Measurements from ENCODE around the gene AK2.
A peak's percentile ranks its signal among the peaks of the same experiment; 100 is the strongest.
"Not testable (repeated sequence)": the region's sequence is repeated elsewhere in the genome, so short reads cannot be mapped to it uniquely, and the experiment has no call there.

AK2 gene

GRCh38 chr1:33070628-33071027 lies 33.9 kb upstream of the AK2 start:
- no peak overlapping the region for H3K4me3 Mint-ChIP-seq

GRCh38 chr1:33068108-33068507 lies 31.4 kb upstream of the AK2 start:
- H3K4me3 Mint-ChIP-seq, H3K27ac Mint-ChIP-seq, H3K4me1 Mint-ChIP-seq: not testable (repeated sequence)
- Mint-ChIP-seq H3K27me3 (ENCODE audit: low read depth) (peaks cover 12% of the 10 kb centered on the region), H3K36me3 (ENCODE audit: low read depth) (peaks cover 16% of the 10 kb centered on the region), H3K9me3 (peaks cover 38% of the 10 kb centered on the region)

More at GRCh38 chr1:33070628-33071027, 33.9 kb upstream of the AK2 start:
- H3K27ac Mint-ChIP-seq, result no peak overlapping the region
- TF ChIP-seq, protein P1, sequence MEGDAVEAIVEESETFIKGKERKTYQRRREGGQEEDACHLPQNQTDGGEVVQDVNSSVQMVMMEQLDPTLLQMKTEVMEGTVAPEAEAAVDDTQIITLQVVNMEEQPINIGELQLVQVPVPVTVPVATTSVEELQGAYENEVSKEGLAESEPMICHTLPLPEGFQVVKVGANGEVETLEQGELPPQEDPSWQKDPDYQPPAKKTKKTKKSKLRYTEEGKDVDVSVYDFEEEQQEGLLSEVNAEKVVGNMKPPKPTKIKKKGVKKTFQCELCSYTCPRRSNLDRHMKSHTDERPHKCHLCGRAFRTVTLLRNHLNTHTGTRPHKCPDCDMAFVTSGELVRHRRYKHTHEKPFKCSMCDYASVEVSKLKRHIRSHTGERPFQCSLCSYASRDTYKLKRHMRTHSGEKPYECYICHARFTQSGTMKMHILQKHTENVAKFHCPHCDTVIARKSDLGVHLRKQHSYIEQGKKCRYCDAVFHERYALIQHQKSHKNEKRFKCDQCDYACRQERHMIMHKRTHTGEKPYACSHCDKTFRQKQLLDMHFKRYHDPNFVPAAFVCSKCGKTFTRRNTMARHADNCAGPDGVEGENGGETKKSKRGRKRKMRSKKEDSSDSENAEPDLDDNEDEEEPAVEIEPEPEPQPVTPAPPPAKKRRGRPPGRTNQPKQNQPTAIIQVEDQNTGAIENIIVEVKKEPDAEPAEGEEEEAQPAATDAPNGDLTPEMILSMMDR (IDR thresholded peaks at IDR 0.05; ENCODE audit: unreplicated experiment in 3 of 3), result no peak
- peaks cover 2% of the 10 kb centered on the region for H3K36me3 Mint-ChIP-seq (ENCODE audit: low read depth)
- peaks cover 6% of the 10 kb centered on the region for H3K4me1 Mint-ChIP-seq
- H3K27me3 Mint-ChIP-seq (ENCODE audit: low read depth), result peaks cover 12% of the 10 kb centered on the region
- peaks cover 17% of the 10 kb centered on the region for H3K9me3 Mint-ChIP-seq

DNA sequence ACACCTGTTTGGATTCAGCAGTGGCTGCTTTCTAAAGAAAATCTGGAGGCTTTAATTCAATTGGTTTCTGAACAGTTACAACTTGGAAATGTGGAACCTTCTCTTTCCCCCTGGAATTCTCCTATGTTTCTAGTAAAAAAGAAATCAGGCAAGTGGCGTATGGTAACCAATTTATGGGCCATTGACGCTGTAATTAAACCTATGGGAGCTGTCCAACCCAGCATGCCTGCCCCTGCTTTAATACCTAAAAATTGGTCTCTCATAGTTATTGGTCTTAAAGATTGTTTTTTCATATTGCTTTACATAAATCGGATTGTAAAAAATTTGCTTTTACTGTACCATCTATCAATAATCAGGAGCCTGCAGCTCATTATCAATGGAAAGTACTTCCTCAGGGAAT lies 29.8 kb upstream of the AK2 start:
- not testable (repeated sequence) for H3K4me3 Mint-ChIP-seq, H3K4me1 Mint-ChIP-seq, H3K27ac Mint-ChIP-seq
- Mint-ChIP-seq H3K27me3 (ENCODE audit: low read depth) (peaks cover 12% of the 10 kb centered on the region), H3K36me3 (ENCODE audit: low read depth) (peaks cover 17% of the 10 kb centered on the region), H3K9me3 (peaks cover 51% of the 10 kb centered on the region)

- TF ChIP-seq, protein P1 (IDR thresholded peaks at IDR 0.05; ENCODE audit: unreplicated experiment in 3 of 3), result no peak
- peaks cover 10% of the 10 kb centered on the region for H3K4me1 Mint-ChIP-seq
Measured at GRCh38 chr1:33065301-33065700, 28.6 kb upstream of the AK2 start.

DNA sequence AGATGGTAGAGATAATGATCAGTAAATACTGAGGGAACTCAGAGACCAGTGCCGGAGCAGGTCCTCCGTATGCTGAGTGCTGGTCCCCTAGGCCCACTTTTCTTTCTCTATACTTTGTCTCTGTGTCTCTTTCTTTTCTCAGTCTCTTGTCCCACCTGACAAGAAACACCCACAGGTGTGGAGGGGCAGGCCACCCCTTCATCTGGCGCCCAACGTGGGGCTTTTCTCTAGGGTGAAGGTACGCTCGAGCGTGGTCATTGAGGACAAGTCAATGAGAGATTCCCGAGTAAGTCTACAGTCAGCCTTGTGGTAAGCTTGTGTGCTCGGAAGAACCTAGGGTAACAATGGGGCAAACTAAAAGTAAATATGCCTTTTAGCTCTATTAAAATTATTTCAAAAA lies 27.6 kb upstream of the AK2 start:
- not testable (repeated sequence) for H3K27ac Mint-ChIP-seq; H3K27me3 Mint-ChIP-seq (ENCODE audit: low read depth); H3K4me3 Mint-ChIP-seq
- Mint-ChIP-seq H3K9me3 (peaks cover 51% of the 10 kb centered on the region), H3K4me1 (peaks cover 10% of the 10 kb centered on the region), H3K36me3 (ENCODE audit: low read depth) (peaks cover 17% of the 10 kb centered on the region)

More at GRCh38 chr1:33065301-33065700, 28.6 kb upstream of the AK2 start:
- no peak overlapping the region for H3K4me3 Mint-ChIP-seq
- H3K27ac Mint-ChIP-seq, result no peak overlapping the region
- peaks cover 17% of the 10 kb centered on the region for H3K36me3 Mint-ChIP-seq (ENCODE audit: low read depth)
- peaks cover 51% of the 10 kb centered on the region for H3K9me3 Mint-ChIP-seq
- peaks cover 12% of the 10 kb centered on the region for H3K27me3 Mint-ChIP-seq (ENCODE audit: low read depth)

GRCh38 chr1:33061834-33062233 lies 25.2 kb upstream of the AK2 start:
- Mint-ChIP-seq H3K4me1 (peaks cover 17% of the 10 kb centered on the region), H3K27me3 (ENCODE audit: low read depth) (no peaks in the 10 kb centered on the region), H3K36me3 (ENCODE audit: low read depth) (peaks cover 17% of the 10 kb centered on the region), H3K27ac (no peak overlapping the region), H3K9me3 (peaks cover 44% of the 10 kb centered on the region), H3K4me3 (no peak overlapping the region)
- TF ChIP-seq, protein P1 (IDR thresholded peaks at IDR 0.05; ENCODE audit: unreplicated experiment in 3 of 3), result no peak

- Mint-ChIP-seq H3K4me3 (no peak overlapping the region), H3K36me3 (ENCODE audit: low read depth) (peaks cover 16% of the 10 kb centered on the region), H3K4me1 (peaks cover 21% of the 10 kb centered on the region), H3K27ac (peak overlapping the region in 2 of 3 experiments; percentile 54), H3K27me3 (ENCODE audit: low read depth) (no peaks in the 10 kb centered on the region), H3K9me3 (peaks cover 34% of the 10 kb centered on the region)
- TF ChIP-seq, protein P1 (IDR thresholded peaks at IDR 0.05; ENCODE audit: unreplicated experiment in 3 of 3), result no peak
Measured at GRCh38 chr1:33060579-33061083, 23.9 kb upstream of the AK2 start.

Data from nephron (organoid).